ENCODE measurements around the gene DYNC2H1.
A peak's percentile ranks its signal among the peaks of the same experiment; 100 is the strongest.

DYNC2H1 gene, protein sequence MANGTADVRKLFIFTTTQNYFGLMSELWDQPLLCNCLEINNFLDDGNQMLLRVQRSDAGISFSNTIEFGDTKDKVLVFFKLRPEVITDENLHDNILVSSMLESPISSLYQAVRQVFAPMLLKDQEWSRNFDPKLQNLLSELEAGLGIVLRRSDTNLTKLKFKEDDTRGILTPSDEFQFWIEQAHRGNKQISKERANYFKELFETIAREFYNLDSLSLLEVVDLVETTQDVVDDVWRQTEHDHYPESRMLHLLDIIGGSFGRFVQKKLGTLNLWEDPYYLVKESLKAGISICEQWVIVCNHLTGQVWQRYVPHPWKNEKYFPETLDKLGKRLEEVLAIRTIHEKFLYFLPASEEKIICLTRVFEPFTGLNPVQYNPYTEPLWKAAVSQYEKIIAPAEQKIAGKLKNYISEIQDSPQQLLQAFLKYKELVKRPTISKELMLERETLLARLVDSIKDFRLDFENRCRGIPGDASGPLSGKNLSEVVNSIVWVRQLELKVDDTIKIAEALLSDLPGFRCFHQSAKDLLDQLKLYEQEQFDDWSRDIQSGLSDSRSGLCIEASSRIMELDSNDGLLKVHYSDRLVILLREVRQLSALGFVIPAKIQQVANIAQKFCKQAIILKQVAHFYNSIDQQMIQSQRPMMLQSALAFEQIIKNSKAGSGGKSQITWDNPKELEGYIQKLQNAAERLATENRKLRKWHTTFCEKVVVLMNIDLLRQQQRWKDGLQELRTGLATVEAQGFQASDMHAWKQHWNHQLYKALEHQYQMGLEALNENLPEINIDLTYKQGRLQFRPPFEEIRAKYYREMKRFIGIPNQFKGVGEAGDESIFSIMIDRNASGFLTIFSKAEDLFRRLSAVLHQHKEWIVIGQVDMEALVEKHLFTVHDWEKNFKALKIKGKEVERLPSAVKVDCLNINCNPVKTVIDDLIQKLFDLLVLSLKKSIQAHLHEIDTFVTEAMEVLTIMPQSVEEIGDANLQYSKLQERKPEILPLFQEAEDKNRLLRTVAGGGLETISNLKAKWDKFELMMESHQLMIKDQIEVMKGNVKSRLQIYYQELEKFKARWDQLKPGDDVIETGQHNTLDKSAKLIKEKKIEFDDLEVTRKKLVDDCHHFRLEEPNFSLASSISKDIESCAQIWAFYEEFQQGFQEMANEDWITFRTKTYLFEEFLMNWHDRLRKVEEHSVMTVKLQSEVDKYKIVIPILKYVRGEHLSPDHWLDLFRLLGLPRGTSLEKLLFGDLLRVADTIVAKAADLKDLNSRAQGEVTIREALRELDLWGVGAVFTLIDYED (N-terminal part only)

DNA sequence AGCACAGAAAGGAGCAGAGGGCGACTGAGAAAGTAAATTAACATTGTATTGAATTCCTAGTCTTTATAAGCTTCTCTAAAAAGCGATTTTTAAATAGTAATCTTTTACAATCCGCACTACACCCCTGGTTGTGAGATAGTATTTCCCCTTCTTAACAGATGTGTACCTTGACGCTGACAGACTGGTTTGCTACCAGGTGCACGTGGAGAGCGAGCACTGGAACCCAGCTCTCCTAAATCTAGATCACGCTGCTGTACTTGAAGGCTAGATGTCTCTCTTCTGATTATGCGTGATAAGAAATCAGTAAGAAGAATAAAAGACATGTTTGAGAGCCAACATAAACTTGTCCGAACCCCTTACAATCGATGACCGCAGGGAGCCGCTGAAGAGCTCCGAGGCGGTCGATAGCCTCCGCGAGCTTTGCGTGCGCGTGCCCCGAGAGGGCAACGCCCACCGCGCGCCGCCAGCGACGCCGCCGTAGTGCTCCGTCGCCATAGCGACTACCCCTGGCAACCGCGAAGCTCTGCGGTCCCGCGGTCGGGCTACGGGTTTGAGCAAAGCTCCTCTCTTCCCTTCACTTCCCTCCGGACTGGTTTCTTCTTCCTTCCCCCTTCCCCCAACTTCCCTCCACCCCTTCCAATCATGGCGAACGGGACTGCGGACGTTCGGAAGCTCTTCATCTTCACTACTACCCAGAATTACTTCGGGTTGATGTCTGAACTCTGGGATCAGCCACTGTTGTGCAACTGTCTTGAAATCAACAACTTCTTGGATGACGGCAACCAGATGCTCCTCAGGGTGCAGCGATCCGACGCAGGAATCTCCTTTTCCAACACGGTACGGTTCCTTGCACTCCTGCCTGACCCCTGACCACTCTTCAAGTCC lies at the start of gene DYNC2H1:
DYNC2H1 (plus strand) TSS at position 494 of the 885 bp plus-strand sequence; CDS start at position 643, 149 bp downstream.
- ATAC-seq = peak; percentile 97
- no peaks in the 10 kb centered on the region for H3K9me3 Mint-ChIP-seq

DNA sequence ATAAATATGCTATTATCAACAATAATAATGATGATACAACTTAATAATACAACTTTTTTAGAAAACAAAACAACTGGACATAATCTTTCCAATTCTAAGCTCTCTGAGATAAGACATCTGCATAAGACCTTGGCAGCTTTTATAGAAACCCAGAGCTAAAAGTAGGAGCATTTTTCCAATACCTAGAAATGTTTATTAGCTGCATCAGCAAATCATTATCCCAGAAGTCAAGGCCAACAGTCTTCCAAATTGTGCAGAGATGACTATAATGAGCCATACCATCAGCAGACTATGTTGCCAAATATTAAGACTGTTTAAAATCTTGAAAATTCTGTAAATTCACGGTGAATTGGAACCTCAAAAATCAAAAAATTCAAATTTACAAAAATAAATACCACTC lies 47.6 kb upstream of the DYNC2H1 start:
- ATAC-seq (no peak), DNase-seq (no peak)
- no peaks in the 10 kb centered on the region for H3K27me3 Mint-ChIP-seq
- no peak overlapping the region for H3K27ac Mint-ChIP-seq
- H3K4me3 Mint-ChIP-seq = no peak overlapping the region
- H3K4me1 Mint-ChIP-seq = peaks cover 1% of the 10 kb centered on the region
- H3K9me3 Mint-ChIP-seq = no peaks in the 10 kb centered on the region

More for the DNA sequence above, at the start of gene DYNC2H1:
- DNase-seq = peak; percentile 82 to 90
- H3K4me1 Mint-ChIP-seq = peaks cover 12% of the 10 kb centered on the region
- peak within 1 kb of the TSS; percentile 85 to 97 for H3K4me3 Mint-ChIP-seq
- H3K27ac Mint-ChIP-seq = peak within 1 kb of the TSS; percentile 94 to 99
- H3K27me3 Mint-ChIP-seq = peaks cover 7% of the 10 kb centered on the region

DNA sequence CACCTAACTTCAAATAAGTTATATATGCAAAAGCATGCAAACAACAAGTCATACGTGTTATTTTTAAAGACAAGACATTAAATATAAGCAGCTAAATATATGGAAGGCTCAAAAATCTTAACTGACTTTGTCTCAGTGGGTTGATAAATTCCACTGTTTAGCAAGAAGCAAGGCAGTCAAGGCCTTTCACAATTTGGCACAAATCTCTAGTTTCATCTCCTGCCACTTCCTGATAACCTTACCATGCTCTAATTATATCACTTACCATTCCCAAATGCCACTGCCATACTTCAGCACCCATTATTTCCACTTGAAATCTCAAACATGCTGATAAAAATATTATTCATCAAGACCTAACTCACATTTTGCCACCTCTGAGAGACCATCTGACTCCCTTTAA lies 42.1 kb upstream of the DYNC2H1 start:
- Mint-ChIP-seq H3K9me3 (no peaks in the 10 kb centered on the region), H3K27me3 (no peaks in the 10 kb centered on the region), H3K27ac (peak overlapping the region in 1 of 2 donors; percentile 47), H3K4me1 (peaks cover 42% of the 10 kb centered on the region), H3K4me3 (no peak overlapping the region)
- DNase-seq = no peak
- no peak for ATAC-seq

DNA sequence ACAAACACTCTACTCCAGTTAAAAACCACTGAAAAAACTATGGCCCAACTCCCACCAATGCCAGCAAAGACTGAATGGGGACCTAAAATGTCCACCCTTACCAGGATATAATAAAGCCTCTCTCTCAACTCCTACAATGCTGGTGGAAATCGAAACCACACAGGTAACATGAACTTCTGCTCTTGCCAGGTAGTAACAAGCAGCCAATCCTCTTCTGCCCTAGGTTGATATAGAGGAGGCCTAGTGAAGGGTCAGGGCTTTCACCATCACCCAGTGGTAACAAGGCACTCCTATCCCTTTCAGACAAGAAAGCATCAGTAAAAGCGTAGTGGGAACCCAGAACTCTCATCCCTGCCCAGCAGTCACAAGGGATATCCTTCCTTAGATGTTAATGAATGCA lies 39.9 kb upstream of the DYNC2H1 start:
- Mint-ChIP-seq H3K4me1 (peaks cover 42% of the 10 kb centered on the region), H3K27ac (peak overlapping the region; percentile 44 to 96), H3K27me3 (no peaks in the 10 kb centered on the region), H3K4me3 (peak overlapping the region; percentile 29 to 55), H3K9me3 (no peaks in the 10 kb centered on the region)
- ATAC-seq = no peak
- DNase-seq = no peak

DNA sequence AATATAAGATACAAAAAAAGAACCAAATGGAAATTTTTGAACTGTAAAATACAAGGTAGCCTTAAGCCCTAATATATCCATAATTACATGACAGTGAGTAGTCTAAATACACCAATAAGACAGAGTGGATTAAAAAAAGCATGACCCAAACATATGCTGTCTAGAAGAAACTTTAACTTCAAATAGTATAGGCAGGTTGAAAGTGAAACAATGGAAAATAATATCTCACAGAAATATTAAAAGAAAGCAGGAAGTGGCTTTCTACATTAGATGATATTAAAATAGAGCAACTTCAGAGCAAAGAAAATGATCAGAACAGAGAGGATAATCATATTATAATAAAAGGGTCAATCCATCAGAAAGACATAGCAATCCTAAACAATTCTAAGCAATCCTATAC lies 39.1 kb upstream of the DYNC2H1 start:
- H3K4me3 Mint-ChIP-seq = peak overlapping the region; percentile 29 to 55
- no peaks in the 10 kb centered on the region for H3K27me3 Mint-ChIP-seq
- H3K27ac Mint-ChIP-seq = peak overlapping the region; percentile 44 to 96
- no peak for DNase-seq
- peak; percentile 68 for ATAC-seq
- H3K9me3 Mint-ChIP-seq = no peaks in the 10 kb centered on the region
- peaks cover 42% of the 10 kb centered on the region for H3K4me1 Mint-ChIP-seq

DNA sequence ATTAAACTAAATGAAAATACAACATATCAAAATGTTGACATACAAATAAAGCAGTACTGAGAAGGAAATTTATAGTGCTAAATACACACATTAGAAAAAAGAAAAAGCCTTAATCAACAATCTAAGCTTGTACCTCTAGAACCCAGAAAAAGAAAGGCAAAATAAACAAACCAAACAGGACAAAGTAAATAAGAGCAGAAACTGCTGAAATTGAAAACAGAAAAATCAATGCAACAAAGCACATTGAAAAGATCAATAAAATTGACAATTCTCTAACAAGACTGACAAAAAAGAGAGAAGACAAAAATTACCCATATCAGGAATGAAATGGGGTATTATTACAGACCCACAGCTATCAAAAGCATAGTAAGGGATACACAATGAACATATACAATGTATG lies 38.2 kb upstream of the DYNC2H1 start:
- no peak for ATAC-seq
- no peak for DNase-seq
- H3K4me1 Mint-ChIP-seq = peaks cover 42% of the 10 kb centered on the region
- H3K27me3 Mint-ChIP-seq = no peaks in the 10 kb centered on the region
- no peak overlapping the region for H3K4me3 Mint-ChIP-seq
- H3K9me3 Mint-ChIP-seq = no peaks in the 10 kb centered on the region
- H3K27ac Mint-ChIP-seq = peak overlapping the region; percentile 7 to 96

DNA sequence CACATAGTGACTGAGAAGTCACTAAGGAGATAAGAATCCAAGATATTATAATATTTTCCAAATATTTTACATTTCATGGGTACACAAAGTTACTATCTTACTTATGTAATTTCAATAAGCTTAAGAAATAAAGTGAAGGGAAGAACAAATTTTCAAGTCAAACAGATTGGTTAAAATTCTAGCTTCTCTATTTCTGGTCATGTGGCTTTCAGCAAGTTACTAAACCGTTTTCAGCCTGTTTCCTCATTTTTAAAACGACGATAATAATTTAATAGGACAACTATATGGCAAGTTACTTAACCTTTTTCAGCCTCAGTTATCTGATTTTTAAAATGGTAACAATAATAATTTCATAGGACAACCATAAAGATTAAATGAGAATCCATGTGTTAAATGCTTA lies 32.9 kb upstream of the DYNC2H1 start:
- no peak for ATAC-seq

DNA sequence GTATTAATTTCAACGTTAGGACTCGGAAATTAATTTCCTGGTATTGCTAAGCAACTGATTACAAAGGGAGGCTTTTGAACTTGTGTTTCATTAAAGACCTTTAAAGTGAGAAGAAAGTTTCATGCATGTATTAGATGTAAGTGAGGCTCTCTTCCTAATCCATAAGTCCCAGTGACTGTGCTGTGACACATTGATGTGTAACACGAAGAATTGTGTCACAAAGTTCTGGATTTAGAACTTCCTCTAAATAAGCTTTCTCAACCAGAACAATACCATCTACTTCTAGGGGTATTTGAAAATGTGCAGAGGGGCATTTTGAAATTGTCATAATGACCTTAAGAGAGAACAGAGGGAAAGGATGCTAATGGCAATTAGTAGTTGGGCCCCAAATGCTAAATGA lies 31.7 kb upstream of the DYNC2H1 start:
- Mint-ChIP-seq H3K9me3 (no peaks in the 10 kb centered on the region), H3K4me3 (no peak overlapping the region), H3K4me1 (no peaks in the 10 kb centered on the region), H3K27ac (peak overlapping the region in 1 of 2 donors; percentile 42), H3K27me3 (no peaks in the 10 kb centered on the region)
- DNase-seq = no peak
- no peak for ATAC-seq

More for the DNA sequence above, 32.9 kb upstream of the DYNC2H1 start:
- DNase-seq = no peak
- Mint-ChIP-seq H3K27me3 (no peaks in the 10 kb centered on the region), H3K27ac (no peak overlapping the region), H3K4me1 (no peaks in the 10 kb centered on the region), H3K9me3 (no peaks in the 10 kb centered on the region), H3K4me3 (no peak overlapping the region)

DNA sequence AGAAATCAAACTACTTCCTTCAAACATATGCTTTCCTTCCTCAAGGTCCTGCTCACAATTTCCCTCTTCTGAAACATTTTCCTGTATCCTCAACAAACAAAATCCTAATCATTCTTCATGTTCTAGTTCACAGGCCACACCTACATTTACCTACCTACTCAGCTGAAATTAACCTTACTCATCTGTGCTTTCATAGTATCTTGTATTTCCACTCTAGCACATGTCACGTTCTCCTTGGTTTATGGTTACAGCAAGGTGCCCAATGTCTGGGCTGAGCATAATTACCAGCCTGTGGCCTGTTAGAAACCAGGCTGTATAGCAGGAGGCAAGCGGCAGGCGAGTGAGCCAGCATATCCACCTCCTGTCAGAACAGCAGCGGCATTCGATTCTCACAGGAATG lies 30.5 kb upstream of the DYNC2H1 start:
- Mint-ChIP-seq H3K4me1 (no peaks in the 10 kb centered on the region), H3K4me3 (no peak overlapping the region), H3K9me3 (no peaks in the 10 kb centered on the region), H3K27me3 (no peaks in the 10 kb centered on the region), H3K27ac (peak overlapping the region in 1 of 2 donors; percentile 15)
- DNase-seq (no peak), ATAC-seq (no peak)

DNA sequence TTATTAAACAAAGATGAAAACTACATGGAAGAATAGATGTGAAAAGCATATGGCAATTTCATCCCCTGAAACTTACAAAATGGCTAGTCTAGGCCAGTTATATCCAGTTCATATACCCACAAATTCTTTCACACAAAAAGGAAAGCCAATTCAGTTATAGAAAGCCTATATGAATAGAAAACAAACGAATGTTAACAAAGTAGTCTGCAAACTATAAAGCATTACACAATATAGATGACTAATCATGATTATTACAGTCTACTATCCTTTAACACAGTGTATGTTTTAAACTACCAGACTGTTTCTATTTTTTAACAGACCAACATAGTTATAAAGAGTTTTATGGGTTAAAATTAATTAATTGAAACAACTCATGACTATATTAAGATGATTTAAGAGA lies 29.4 kb upstream of the DYNC2H1 start:
- no peak overlapping the region for H3K4me3 Mint-ChIP-seq
- H3K9me3 Mint-ChIP-seq = no peaks in the 10 kb centered on the region
- no peak overlapping the region for H3K27ac Mint-ChIP-seq
- H3K4me1 Mint-ChIP-seq = no peaks in the 10 kb centered on the region
- ATAC-seq (no peak), DNase-seq (no peak)
- no peaks in the 10 kb centered on the region for H3K27me3 Mint-ChIP-seq

DNA sequence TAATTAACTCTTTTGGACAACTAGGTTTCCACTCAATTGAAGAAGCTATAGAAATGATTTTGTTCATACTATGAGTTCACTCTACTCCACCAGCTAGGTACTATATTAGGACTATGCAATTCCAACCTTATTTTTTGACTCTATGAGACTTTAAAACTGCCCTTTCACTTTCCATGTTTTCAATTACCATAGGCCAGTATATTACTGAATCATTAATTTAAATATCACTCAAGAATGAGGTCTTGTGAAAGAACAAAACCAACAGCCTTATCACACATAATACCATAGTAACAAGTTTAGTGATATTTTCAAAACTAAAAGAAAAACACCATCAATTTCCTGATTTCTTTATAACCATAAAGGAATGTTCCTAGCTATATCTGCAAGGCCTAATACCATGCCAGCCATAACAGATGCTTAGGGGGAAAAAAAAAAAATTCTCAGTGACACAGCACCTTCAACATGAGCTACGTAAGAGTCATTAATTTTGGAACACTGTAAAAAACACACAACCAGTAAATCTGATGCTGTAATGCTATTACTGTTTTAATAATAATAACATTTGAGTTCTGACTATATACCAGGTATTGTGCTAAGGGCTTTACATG lies 23.4 kb upstream of the DYNC2H1 start:
- no peak overlapping the region for H3K4me3 Mint-ChIP-seq
- peaks cover 33% of the 10 kb centered on the region for H3K4me1 Mint-ChIP-seq
- no peak for ATAC-seq
- no peak for DNase-seq
- H3K27ac Mint-ChIP-seq = no peak overlapping the region
- H3K27me3 Mint-ChIP-seq = no peaks in the 10 kb centered on the region
- H3K9me3 Mint-ChIP-seq = no peaks in the 10 kb centered on the region

DNA sequence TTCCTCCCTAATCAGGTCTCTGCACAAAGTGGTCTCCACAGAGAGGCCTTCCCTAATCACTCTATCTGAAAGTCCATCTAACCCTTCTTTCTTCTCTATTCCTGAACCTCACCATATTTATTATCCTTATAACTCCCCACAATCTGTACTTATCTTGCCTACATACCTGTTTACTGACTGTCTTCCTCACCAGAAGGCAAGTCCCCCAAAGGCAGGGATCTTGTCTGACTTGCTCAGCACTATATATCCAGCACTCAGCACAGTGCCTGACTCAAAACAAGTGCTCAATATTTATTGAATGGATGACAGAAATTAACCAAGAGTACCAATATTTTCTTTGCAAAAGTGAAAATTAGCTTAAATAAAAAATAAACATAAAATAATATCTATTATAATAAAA lies 22.8 kb upstream of the DYNC2H1 start:
- Mint-ChIP-seq H3K27me3 (no peaks in the 10 kb centered on the region), H3K4me1 (peaks cover 33% of the 10 kb centered on the region), H3K4me3 (no peak overlapping the region), H3K27ac (no peak overlapping the region), H3K9me3 (no peaks in the 10 kb centered on the region)
- ATAC-seq (no peak), DNase-seq (no peak)

DNA sequence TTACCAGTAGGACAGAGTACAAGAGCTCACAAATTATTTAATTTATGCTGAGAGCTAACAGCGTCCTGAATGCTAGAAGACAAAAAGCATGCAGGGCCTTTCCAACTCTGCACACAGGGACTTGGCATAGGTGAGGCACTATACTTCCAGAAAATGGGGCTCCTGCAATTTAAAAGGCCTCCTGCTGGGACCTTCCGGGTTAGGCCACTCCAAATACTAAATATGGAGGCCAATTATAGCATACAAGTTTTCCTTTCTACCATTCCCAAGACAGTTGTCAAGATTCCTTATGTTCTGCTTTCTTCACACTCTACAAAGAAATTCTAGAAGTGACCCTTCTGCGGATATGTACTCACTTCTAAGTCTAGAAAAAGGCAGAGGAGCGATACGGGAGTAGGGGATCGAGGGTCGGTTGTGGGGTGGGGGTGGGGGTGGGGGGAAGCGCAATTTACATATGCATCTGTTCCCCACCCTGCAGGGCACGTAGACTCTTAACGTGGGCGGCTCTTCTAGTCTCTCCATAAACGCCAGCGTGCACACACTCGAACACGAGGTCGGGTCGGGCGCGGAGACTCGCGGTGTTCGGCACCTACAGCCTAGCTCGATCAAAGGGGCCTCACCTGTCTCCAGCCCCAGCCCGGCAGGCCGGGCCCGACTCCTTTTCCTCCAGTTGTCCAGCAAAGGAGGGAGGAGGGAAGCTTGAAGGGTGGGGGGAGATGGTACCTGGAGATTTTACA lies 18.0 kb upstream of the DYNC2H1 start:
- Mint-ChIP-seq H3K27me3 (no peaks in the 10 kb centered on the region), H3K9me3 (no peaks in the 10 kb centered on the region), H3K27ac (peak overlapping the region; percentile 92 to 98), H3K4me1 (peaks cover 32% of the 10 kb centered on the region), H3K4me3 (peak overlapping the region; percentile 92 to 94)
- peak; percentile 44 to 47 for DNase-seq
- ATAC-seq = peak; percentile 61

All from stimulated activated naive CD8-positive, alpha-beta T cell treated with anti-CD3 and anti-CD28 coated beads, Interleukin-15, amount 100 ng/mL, for 72 hours (primary cell).